ENCODE data around the gene TNIP2.
"Not testable (repeated sequence)": the region's sequence is repeated elsewhere in the genome, so short reads cannot be mapped to it uniquely, and the experiment has no call there.

Gene TNIP2

DNA sequence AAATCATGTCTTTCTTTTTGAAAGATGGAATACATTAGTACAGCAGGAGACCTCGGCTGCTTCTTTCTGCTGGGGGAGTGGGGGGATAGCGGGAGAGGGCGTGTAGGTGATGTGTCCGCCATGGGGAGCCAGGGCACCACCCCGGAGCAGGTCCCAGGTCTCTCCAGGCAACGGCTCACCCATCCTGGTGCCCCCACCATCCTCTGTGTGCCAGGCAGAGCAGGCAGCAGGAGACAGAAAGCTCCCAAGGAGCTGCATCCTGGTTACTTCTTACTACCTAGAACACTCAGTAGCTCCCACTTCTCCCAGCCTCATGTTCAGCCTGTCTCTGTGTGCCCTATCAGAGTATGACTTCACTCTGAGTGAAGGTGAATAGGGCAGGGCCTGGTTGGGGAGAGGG lies 23.6 kb downstream of the TNIP2 start:
- no peak for TF ChIP-seq CTCF (IDR thresholded peaks at IDR 0.05; ENCODE audit: low read length, missing control alignments)
- no peak for DNase-seq (ENCODE audit: low read depth)
- H3K4me3 ChIP-seq (replicated peaks; ENCODE audit: low read depth, low read length): no peak overlapping the region

DNA sequence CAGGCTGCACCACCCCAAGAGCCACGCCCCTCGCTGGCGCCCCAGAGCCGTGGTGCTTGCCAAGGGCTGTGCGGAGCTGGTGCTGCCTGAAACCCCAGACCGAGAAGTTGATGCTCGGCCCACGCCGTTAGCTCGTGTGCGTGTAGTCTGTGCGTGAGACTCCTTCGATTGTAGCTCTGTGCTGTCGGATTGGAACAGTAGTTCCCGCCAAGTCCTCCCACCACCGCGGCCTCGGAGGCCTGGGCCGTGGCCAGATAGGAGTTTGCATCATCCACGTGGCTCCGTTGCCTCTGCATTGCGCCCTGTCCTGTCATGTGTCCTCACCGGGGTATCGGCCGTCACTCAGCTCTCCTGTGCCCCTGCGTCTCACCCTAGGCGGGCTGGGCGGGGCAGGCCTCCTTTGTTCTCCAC lies 24.2 kb downstream of the TNIP2 start:
- DNase-seq (ENCODE audit: low read depth): no peak
- H3K4me3 ChIP-seq (replicated peaks; ENCODE audit: low read depth, low read length): no peak overlapping the region
- no peak for TF ChIP-seq CTCF (IDR thresholded peaks at IDR 0.05; ENCODE audit: low read length, missing control alignments)

- no peak for DNase-seq (ENCODE audit: low read depth)
- no peak overlapping the region for H3K4me3 ChIP-seq (replicated peaks; ENCODE audit: low read depth, low read length)
- no peak for TF ChIP-seq CTCF (IDR thresholded peaks at IDR 0.05; ENCODE audit: low read length, missing control alignments)
Measured at GRCh38 chr4:2729533-2729875, 26.6 kb downstream of the TNIP2 start.

GRCh38 chr4:2728806-2729532 lies 27.2 kb downstream of the TNIP2 start:
- no peak overlapping the region for H3K4me3 ChIP-seq (replicated peaks; ENCODE audit: low read depth, low read length)
- DNase-seq (ENCODE audit: low read depth): no peak
- TF ChIP-seq CTCF (IDR thresholded peaks at IDR 0.05; ENCODE audit: low read length, missing control alignments): no peak

DNA sequence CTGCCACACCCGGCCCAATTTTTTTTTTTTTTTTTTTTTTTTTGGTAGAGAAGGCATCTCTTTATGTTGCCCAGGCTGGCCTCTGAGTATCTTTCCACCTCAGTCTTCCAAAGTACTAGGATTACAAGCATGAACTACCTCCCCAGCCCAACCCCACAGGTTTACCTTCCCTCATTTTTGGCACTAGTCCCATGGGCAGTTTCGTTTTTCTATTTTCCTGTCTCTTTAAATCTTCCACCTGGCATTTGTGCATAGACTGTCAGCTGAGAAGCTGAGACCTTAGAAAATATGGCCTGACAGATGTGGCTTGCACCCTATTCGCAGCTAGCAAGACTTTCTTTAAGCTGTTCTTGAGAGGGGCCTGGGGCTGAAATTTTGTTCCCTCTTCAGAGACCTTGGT lies 27.9 kb downstream of the TNIP2 start:
- H3K4me3 ChIP-seq (replicated peaks; ENCODE audit: low read depth, low read length): no peak overlapping the region
- DNase-seq (ENCODE audit: low read depth): no peak
- TF ChIP-seq CTCF (IDR thresholded peaks at IDR 0.05; ENCODE audit: low read length, missing control alignments): no peak

GRCh38 chr4:2726881-2727280 lies 29.3 kb downstream of the TNIP2 start:
- H3K4me3 ChIP-seq (replicated peaks; ENCODE audit: low read depth, low read length); DNase-seq (ENCODE audit: low read depth): not testable (repeated sequence)

DNA sequence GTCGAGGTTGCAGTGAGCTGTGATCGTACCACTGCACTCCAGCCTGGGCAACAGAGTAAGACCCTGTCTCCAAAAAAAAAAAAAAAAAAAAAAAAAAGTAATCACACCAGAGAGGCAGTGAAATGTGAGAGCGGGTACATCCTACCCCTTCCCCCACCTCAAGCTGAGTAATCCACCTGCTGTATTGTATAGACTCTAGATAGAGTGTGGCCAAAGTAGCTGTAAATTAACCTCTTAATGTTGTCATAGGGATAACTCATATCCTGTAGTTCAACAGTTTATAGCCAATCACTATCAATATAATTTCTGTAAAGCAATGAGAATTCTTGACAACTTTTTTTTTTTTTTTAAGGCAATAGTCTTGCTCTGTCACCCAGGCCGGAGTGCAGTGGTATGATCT lies 30.8 kb downstream of the TNIP2 start:
- H3K4me3 ChIP-seq (replicated peaks; ENCODE audit: low read depth, low read length): no peak overlapping the region
- no peak for DNase-seq (ENCODE audit: low read depth)
- no peak for TF ChIP-seq CTCF (IDR thresholded peaks at IDR 0.05; ENCODE audit: low read length, missing control alignments)

Data from fibroblast of pulmonary artery (primary cell).